Immature natural killer cell (primary cell): ENCODE measurements around the gene DHH. TPM values are rescaled to one million over a fixed set of nuclear protein-coding genes. Genes with fewer than 3 reads are reported as not detected.
"Not testable (repeated sequence)": the region's sequence is repeated elsewhere in the genome, so short reads cannot be mapped to it uniquely, and the experiment has no call there.

Experiments
- DNase-seq, 3 donors: peaks; one replicate each; pipeline ENCODE4 v3.0.0; 2022; ENCODE audit warnings: mixed read lengths in 1 of 3
- H3K27ac Mint-ChIP-seq, 6 donors: one replicate each; pipeline ENCODE4 v1.8.0; 2020; ENCODE audit warnings: mixed read lengths in 6 of 6, mild to moderate bottlenecking in 5 of 6, inconsistent platforms in 4 of 6, moderate library complexity in 3 of 6
- H3K27me3 Mint-ChIP-seq, 3 donors: one replicate each; pipeline ENCODE4 v1.8.0; 2020 to 2021; ENCODE audit warnings: low read depth in 3 of 3, mild to moderate bottlenecking in 3 of 3, mixed read lengths in 3 of 3, moderate library complexity in 3 of 3, inconsistent platforms in 1 of 3
- H3K36me3 Mint-ChIP-seq, 3 donors: one replicate each; pipeline ENCODE4 v1.8.0; 2020; ENCODE audit warnings: mixed read lengths in 3 of 3, inconsistent platforms in 2 of 3, mild to moderate bottlenecking in 2 of 3
- H3K4me1 Mint-ChIP-seq, 2 donors: one replicate each; pipeline ENCODE4 v1.8.0; 2020; ENCODE audit warnings: inconsistent platforms in 2 of 2, mild to moderate bottlenecking in 2 of 2, mixed read lengths in 2 of 2, moderate library complexity in 1 of 2
- H3K4me3 Mint-ChIP-seq, 5 donors: one replicate each; pipeline ENCODE4 v1.8.0; 2020; ENCODE audit warnings: mild to moderate bottlenecking in 5 of 5, mixed read lengths in 5 of 5, inconsistent platforms in 3 of 5, moderate library complexity in 3 of 5
- H3K9me3 Mint-ChIP-seq, 6 donors: one replicate each; pipeline ENCODE4 v1.8.0; 2020; ENCODE audit warnings: mild to moderate bottlenecking in 6 of 6, mixed read lengths in 6 of 6, inconsistent platforms in 4 of 6, moderate library complexity in 3 of 6
- polyA plus RNA-seq, 3 donors: library from polyadenylated mRNA; unstranded; fragments of 300-500 nt; fragmentation: Illumina TruSeq; gene quantifications; one replicate each; pipeline ENCODE4 v1.2.3, GENCODE V29; 2021

DHH gene
- polyA plus RNA-seq, 3 donors from 2014 or later: not detected

GRCh38 chr12:49079793-49080192 is 14.8 kb downstream of the DHH start:
- no peak overlapping the region for H3K4me3 Mint-ChIP-seq
- H3K4me1 Mint-ChIP-seq: no peaks in the 10 kb centered on the region
- H3K9me3 Mint-ChIP-seq: no peaks in the 10 kb centered on the region
- H3K27ac Mint-ChIP-seq: no peak overlapping the region
- DNase-seq: no peak
- peaks cover 2 to 7% (median 6%) of the 10 kb centered on the region in 3 donors for H3K27me3 Mint-ChIP-seq
- no peaks in the 10 kb centered on the region for H3K36me3 Mint-ChIP-seq

- Mint-ChIP-seq H3K36me3 (no peaks in the 10 kb centered on the region), H3K27ac (peak overlapping the region in 2 of 6 donors; percentile 55 to 64), H3K4me1 (peaks cover 19 to 23% of the 10 kb centered on the region in 2 donors), H3K9me3 (no peaks in the 10 kb centered on the region), H3K27me3 (peaks cover 4 to 6% (median 4%) of the 10 kb centered on the region in 3 donors), H3K4me3 (peak overlapping the region in 1 of 5 donors; percentile 36)
- DNase-seq: no peak
Observed at GRCh38 chr12:49070971-49071370, 23.6 kb downstream of the DHH start.

GRCh38 chr12:49069507-49070346 is 24.9 kb downstream of the DHH start, which contains the start of gene RHEBL1:
Gene RHEBL1 (minus strand): TSS chr12:49069979. CDS start chr12:49069785, 194 bp downstream.
- peaks cover 19 to 23% of the 10 kb centered on the region in 2 donors for H3K4me1 Mint-ChIP-seq
- H3K27me3 Mint-ChIP-seq: peaks cover 4 to 6% (median 4%) of the 10 kb centered on the region in 3 donors
- H3K27ac Mint-ChIP-seq: peak within 1 kb of the TSS; percentile 91 to 99 (median 98)
- H3K36me3 Mint-ChIP-seq: no peaks in the 10 kb centered on the region
- H3K9me3 Mint-ChIP-seq: no peaks in the 10 kb centered on the region
- DNase-seq: peak; percentile 99
- peak within 1 kb of the TSS; percentile 93 to 100 (median 99) for H3K4me3 Mint-ChIP-seq

- Mint-ChIP-seq H3K9me3 (no peaks in the 10 kb centered on the region), H3K4me3 (peak overlapping the region; percentile 93 to 100 (median 99)), H3K27me3 (peaks cover 4 to 6% (median 4%) of the 10 kb centered on the region in 3 donors), H3K4me1 (peaks cover 20 to 26% of the 10 kb centered on the region in 2 donors), H3K36me3 (no peaks in the 10 kb centered on the region), H3K27ac (peak overlapping the region; percentile 91 to 99 (median 98))
- DNase-seq: no peak
Observed at GRCh38 chr12:49068879-49069506, 25.6 kb downstream of the DHH start.

GRCh38 chr12:49066120-49066519 is 28.5 kb downstream of the DHH start:
- Mint-ChIP-seq H3K27me3 (peaks cover 6 to 9% (median 8%) of the 10 kb centered on the region in 3 donors), H3K36me3 (no peaks in the 10 kb centered on the region), H3K9me3 (no peaks in the 10 kb centered on the region), H3K4me3 (no peak overlapping the region), H3K4me1 (peaks cover 27 to 34% of the 10 kb centered on the region in 2 donors), H3K27ac (peak overlapping the region in 2 of 6 donors; percentile 2 to 67)
- no peak for DNase-seq

GRCh38 chr12:49064767-49065152 is 29.8 kb downstream of the DHH start:
- H3K36me3 Mint-ChIP-seq: no peaks in the 10 kb centered on the region
- DNase-seq: no peak
- H3K4me3 Mint-ChIP-seq: no peak overlapping the region
- H3K4me1 Mint-ChIP-seq: peaks cover 28% of the 10 kb centered on the region in 2 donors
- peak overlapping the region in 2 of 6 donors; percentile 26 to 37 for H3K27ac Mint-ChIP-seq
- peaks cover 9 to 15% (median 14%) of the 10 kb centered on the region in 3 donors for H3K27me3 Mint-ChIP-seq
- no peaks in the 10 kb centered on the region for H3K9me3 Mint-ChIP-seq

GRCh38 chr12:49061916-49062315 is 32.7 kb downstream of the DHH start:
- peak overlapping the region in 4 of 5 donors; percentile 38 to 51 (median 44) for H3K4me3 Mint-ChIP-seq
- not testable (repeated sequence) for H3K36me3 Mint-ChIP-seq, H3K27ac Mint-ChIP-seq, DNase-seq, H3K9me3 Mint-ChIP-seq
- H3K4me1 Mint-ChIP-seq: peaks cover 42 to 43% of the 10 kb centered on the region in 2 donors
- peaks cover 7 to 22% (median 15%) of the 10 kb centered on the region in 3 donors for H3K27me3 Mint-ChIP-seq

GRCh38 chr12:49061157-49061650 is 33.4 kb downstream of the DHH start:
- Mint-ChIP-seq H3K4me3 (peak overlapping the region; percentile 94 to 98 (median 95)), H3K27me3 (peaks cover 7 to 22% (median 15%) of the 10 kb centered on the region in 3 donors)

GRCh38 chr12:49060237-49061156 is 34.1 kb downstream of the DHH start, which contains the start of gene KMT2D:
Gene KMT2D (minus strand): TSS chr12:49060794. CDS start chr12:49055324, 5,470 bp downstream.
- Mint-ChIP-seq H3K4me1 (peaks cover 56 to 57% of the 10 kb centered on the region in 2 donors), H3K4me3 (peak within 1 kb of the TSS; percentile 94 to 98 (median 95)), H3K36me3 (no peaks in the 10 kb centered on the region), H3K9me3 (no peaks in the 10 kb centered on the region), H3K27ac (peak within 1 kb of the TSS; percentile 86 to 98 (median 96)), H3K27me3 (peaks cover 7 to 22% (median 15%) of the 10 kb centered on the region in 3 donors)
- peak; percentile 89 to 92 (median 91) for DNase-seq

More at GRCh38 chr12:49061157-49061650, 33.4 kb downstream of the DHH start:
- peak overlapping the region; percentile 86 to 98 (median 96) for H3K27ac Mint-ChIP-seq
- H3K4me1 Mint-ChIP-seq: peaks cover 49 to 50% of the 10 kb centered on the region in 2 donors
- no peaks in the 10 kb centered on the region for H3K9me3 Mint-ChIP-seq
- DNase-seq: no peak
- H3K36me3 Mint-ChIP-seq: no peaks in the 10 kb centered on the region

- peak overlapping the region; percentile 90 to 92 (median 92) for H3K4me3 Mint-ChIP-seq
- H3K27me3 Mint-ChIP-seq: peaks cover 7 to 22% (median 15%) of the 10 kb centered on the region in 3 donors
- peaks cover 66 to 67% of the 10 kb centered on the region in 2 donors for H3K4me1 Mint-ChIP-seq
- peak overlapping the region; percentile 50 to 92 (median 70) for H3K27ac Mint-ChIP-seq
- no peaks in the 10 kb centered on the region for H3K9me3 Mint-ChIP-seq
- DNase-seq: peak; percentile 10 to 30 (median 22)
- no peaks in the 10 kb centered on the region for H3K36me3 Mint-ChIP-seq
Observed at GRCh38 chr12:49059299-49060171, 35.1 kb downstream of the DHH start.

GRCh38 chr12:49059045-49059298 is 35.6 kb downstream of the DHH start:
- peak overlapping the region; percentile 90 to 92 (median 92) for H3K4me3 Mint-ChIP-seq
- peaks cover 64 to 68% of the 10 kb centered on the region in 2 donors for H3K4me1 Mint-ChIP-seq
- no peaks in the 10 kb centered on the region for H3K36me3 Mint-ChIP-seq
- no peak for DNase-seq
- no peaks in the 10 kb centered on the region for H3K9me3 Mint-ChIP-seq
- peak overlapping the region; percentile 50 to 92 (median 70) for H3K27ac Mint-ChIP-seq
- peaks cover 9 to 22% (median 15%) of the 10 kb centered on the region in 3 donors for H3K27me3 Mint-ChIP-seq

- Mint-ChIP-seq H3K4me3 (peak overlapping the region; percentile 90 to 92 (median 92)), H3K4me1 (peaks cover 65 to 68% of the 10 kb centered on the region in 2 donors), H3K27me3 (peaks cover 9 to 22% (median 15%) of the 10 kb centered on the region in 3 donors), H3K9me3 (no peaks in the 10 kb centered on the region), H3K27ac (peak overlapping the region; percentile 50 to 92 (median 70)), H3K36me3 (peaks cover 0 to 1% (median 1%) of the 10 kb centered on the region in 3 donors)
- DNase-seq: no peak
Observed at GRCh38 chr12:49058366-49059044, 36.1 kb downstream of the DHH start.
